ENCODE results near the gene ZNF24. TPM values are rescaled to one million over a fixed set of nuclear protein-coding genes. Genes with fewer than 3 reads are reported as not detected.

ZNF24 gene
- total RNA-seq, 1 experiment from 2014 or later, result 56.9 TPM

- TF ChIP-seq CDX4 (CRISPR knock-in tag; IDR thresholded peaks at IDR 0.05; ENCODE audit: borderline replicate concordance) (no peak), FOXK1 (CRISPR knock-in tag; IDR thresholded peaks at IDR 0.05) (no peak)
- Mint-ChIP-seq H3K4me3 (no peak overlapping the region), H3K9me3 (peaks cover 29% of the 10 kb centered on the region), H3K36me3 (peaks cover 19% of the 10 kb centered on the region), H3K4me1 (no peaks in the 10 kb centered on the region), H3K27ac (no peak overlapping the region), H3K27me3 (ENCODE audit: low read depth) (peaks cover 14% of the 10 kb centered on the region)
- ChIA-PET POLR2A (no interaction called here), CTCF (no interaction called here)
- ATAC-seq (no peak), DNase-seq (ENCODE audit: low spot score) (no peak)
These were observed 18.3 kb upstream of the ZNF24 start for GRCh38 chr18:35362531-35362930.

- ATAC-seq (no peak), DNase-seq (ENCODE audit: low spot score) (no peak)
- peaks cover 14% of the 10 kb centered on the region for H3K27me3 Mint-ChIP-seq (ENCODE audit: low read depth)
- ChIA-PET POLR2A (no interaction called here), CTCF (no interaction called here)
- H3K27ac Mint-ChIP-seq, result no peak overlapping the region
- TF ChIP-seq FOXJ3 (CRISPR knock-in tag; IDR thresholded peaks at IDR 0.05; ENCODE audit: borderline replicate concordance) (no peak), FOXP1 (CRISPR knock-in tag; IDR thresholded peaks at IDR 0.05; ENCODE audit: borderline replicate concordance) (no peak), KAT7 (CRISPR knock-in tag; IDR thresholded peaks at IDR 0.05; ENCODE audit: borderline replicate concordance) (no peak), NR2C2 (CRISPR knock-in tag; IDR thresholded peaks at IDR 0.05) (no peak), NR3C1 (CRISPR knock-in tag; conservative IDR thresholded peaks at IDR 0.05; ENCODE audit: low read depth) (no peak), EMX1 (CRISPR knock-in tag; IDR thresholded peaks at IDR 0.05) (no peak), NFE2L1 (CRISPR knock-in tag; IDR thresholded peaks at IDR 0.05) (no peak), HMGXB4 (CRISPR knock-in tag; IDR thresholded peaks at IDR 0.05) (no peak), FOXK1 (CRISPR knock-in tag; IDR thresholded peaks at IDR 0.05) (no peak), ZNF416 (CRISPR knock-in tag; IDR thresholded peaks at IDR 0.05) (no peak), TEAD1 (CRISPR knock-in tag; IDR thresholded peaks at IDR 0.05) (no peak), SMAD3 (CRISPR knock-in tag; IDR thresholded peaks at IDR 0.05; ENCODE audit: borderline replicate concordance) (no peak), AFF4 (CRISPR knock-in tag; IDR thresholded peaks at IDR 0.05; ENCODE audit: borderline replicate concordance) (no peak), CREB1 (CRISPR knock-in tag; IDR thresholded peaks at IDR 0.05) (no peak), MXD4 (CRISPR knock-in tag; IDR thresholded peaks at IDR 0.05; ENCODE audit: borderline replicate concordance) (no peak), ZNF232 (CRISPR knock-in tag; IDR thresholded peaks at IDR 0.05) (no peak), RORB (CRISPR knock-in tag; IDR thresholded peaks at IDR 0.05) (no peak), USF2 (CRISPR knock-in tag; IDR thresholded peaks at IDR 0.05) (no peak), JUN (CRISPR knock-in tag; IDR thresholded peaks at IDR 0.05) (no peak), ETV6 (CRISPR knock-in tag; IDR thresholded peaks at IDR 0.05) (no peak)
- peaks cover 19% of the 10 kb centered on the region for H3K36me3 Mint-ChIP-seq
- peaks cover 29% of the 10 kb centered on the region for H3K9me3 Mint-ChIP-seq
- H3K4me3 Mint-ChIP-seq, result no peak overlapping the region
- H3K4me1 Mint-ChIP-seq, result no peaks in the 10 kb centered on the region; the same call in 1 of the 2 replicates
These were observed 17.5 kb upstream of the ZNF24 start for GRCh38 chr18:35361570-35362321.

All from WTC11 (cell line).